HepG2 (cell line): ENCODE data around the gene UNC5CL. TPM values are rescaled to one million over a fixed set of nuclear protein-coding genes. Genes with fewer than 3 reads are reported as not detected.

Experiments
- BCL3 ChIP-seq: sonication (generic); formaldehyde crosslinking; IDR thresholded peaks from 2 replicates; pipeline ENCODE4 v1.5.1; 2020; ENCODE audit warnings: mild to moderate bottlenecking, missing genetic modification reagents, moderate library complexity
- CEBPB ChIP-seq: IDR thresholded peaks from 2 replicates; pipeline ENCODE4 v1.6.1; 2011; ENCODE audit warnings: low read depth, low read length, improper control_type of control experiment, borderline replicate concordance
- GATA4 ChIP-seq: sonication (generic); IDR thresholded peaks from 2 replicates; pipeline ENCODE4 v1.6.1; 2016; ENCODE audit warnings: antibody characterized with exemption, low read depth, borderline replicate concordance
- GMEB1 ChIP-seq: sonication (generic); formaldehyde crosslinking; IDR thresholded peaks from 2 replicates; pipeline ENCODE4 v1.5.1; 2020; ENCODE audit warnings: missing genetic modification reagents, mild to moderate bottlenecking, borderline replicate concordance
- HDAC2 ChIP-seq: sonication (generic); formaldehyde crosslinking; IDR thresholded peaks from 2 replicates; pipeline ENCODE4 v1.4.0; 2020; ENCODE audit warnings: missing genetic modification reagents
- HNRNPLL ChIP-seq: fragments of 200-400 bp; formaldehyde crosslinking; IDR thresholded peaks from 2 replicates; pipeline ENCODE4 v1.6.1; 2017; ENCODE audit warnings: mild to moderate bottlenecking, low read depth, low read length; ENCODE audit not compliant: poor library complexity, severe bottlenecking
- IRF2 ChIP-seq: IDR thresholded peaks from 2 replicates; pipeline ENCODE4 v1.6.1; 2018; ENCODE audit warnings: missing genetic modification reagents, missing compliant biosample characterization
- MAFF ChIP-seq: IDR thresholded peaks from 2 replicates; pipeline ENCODE4 v1.6.1; 2011; ENCODE audit warnings: low read depth, low read length, improper control_type of control experiment
- MEF2D ChIP-seq: sonication (generic); formaldehyde crosslinking; IDR thresholded peaks from 2 replicates; pipeline ENCODE4 v1.5.1; 2020; ENCODE audit warnings: mild to moderate bottlenecking, missing genetic modification reagents
- NFIC ChIP-seq: IDR thresholded peaks from 2 replicates; pipeline ENCODE4 v1.6.1; 2012; ENCODE audit warnings: mild to moderate bottlenecking, low read length, inconsistent platforms
- PAX8 ChIP-seq: sonication (generic); formaldehyde crosslinking; IDR thresholded peaks from 2 replicates; pipeline ENCODE4 v1.8.0; 2022; ENCODE audit warnings: mild to moderate bottlenecking, missing genetic modification reagents, borderline replicate concordance
- RXRA ChIP-seq: sonication (generic); formaldehyde crosslinking; IDR thresholded peaks from 2 replicates; pipeline ENCODE4 v1.5.1; 2020; ENCODE audit warnings: missing genetic modification reagents
- SMARCC2 ChIP-seq: fragments of 450-650 bp; IDR thresholded peaks from 2 replicates; pipeline ENCODE4 v1.6.1; 2017; ENCODE audit warnings: antibody characterized with exemption, mild to moderate bottlenecking
- SP140L ChIP-seq: sonication (generic); formaldehyde crosslinking; IDR thresholded peaks from 2 replicates; pipeline ENCODE4 v1.4.0; 2020; ENCODE audit warnings: missing genetic modification reagents, borderline replicate concordance
- TCF12 ChIP-seq, 2 experiments: fragments of 450-650 bp in 1 of 2; sonication (generic) in 1 of 2; formaldehyde crosslinking in 1 of 2; IDR thresholded peaks; 2 replicates each; pipeline versions ENCODE4 v1.6.1 to v1.8.0; 2017 to 2022; ENCODE audit warnings: antibody characterized with exemption in 1 of 2, mild to moderate bottlenecking in 1 of 2, missing genetic modification reagents in 1 of 2, moderate library complexity in 1 of 2
- TGIF2 ChIP-seq: IDR thresholded peaks from 2 replicates; pipeline ENCODE4 v1.6.1; 2016; ENCODE audit warnings: control low read depth, missing compliant biosample characterization
- TSC22D2 ChIP-seq: sonication (generic); formaldehyde crosslinking; IDR thresholded peaks from 2 replicates; pipeline ENCODE4 v1.5.1; 2020; ENCODE audit warnings: missing genetic modification reagents, mild to moderate bottlenecking, borderline replicate concordance
- ZBTB3 ChIP-seq: sonication (generic); formaldehyde crosslinking; IDR thresholded peaks from 2 replicates; pipeline ENCODE4 v1.4.0; 2020; ENCODE audit warnings: low read depth, mild to moderate bottlenecking, moderate library complexity, missing genetic modification reagents, borderline replicate concordance
- ZNF354B ChIP-seq: sonication (generic); formaldehyde crosslinking; IDR thresholded peaks from 2 replicates; pipeline ENCODE4 v1.8.0; 2022; ENCODE audit warnings: mild to moderate bottlenecking, missing genetic modification reagents
- ZNF430 ChIP-seq: sonication (generic); formaldehyde crosslinking; IDR thresholded peaks from 2 replicates; pipeline ENCODE4 v1.9.0; 2021; ENCODE audit warnings: mild to moderate bottlenecking, missing genetic modification reagents
- ZNF446 ChIP-seq: sonication (generic); formaldehyde crosslinking; IDR thresholded peaks from 2 replicates; pipeline ENCODE4 v1.5.0; 2020; ENCODE audit warnings: mild to moderate bottlenecking, missing genetic modification reagents
- ZNF652 ChIP-seq: IDR thresholded peaks from 2 replicates; pipeline ENCODE4 v1.6.1; 2016; ENCODE audit warnings: low read depth, borderline replicate concordance
- ZNF704 ChIP-seq: sonication (generic); formaldehyde crosslinking; IDR thresholded peaks from 2 replicates; pipeline ENCODE4 v1.8.1; 2023; ENCODE audit warnings: mild to moderate bottlenecking, inconsistent platforms, moderate library complexity, missing genetic modification reagents, borderline replicate concordance
- ZNF772 ChIP-seq: sonication (generic); formaldehyde crosslinking; IDR thresholded peaks from 2 replicates; pipeline ENCODE4 v1.5.0; 2020; ENCODE audit warnings: mild to moderate bottlenecking, missing genetic modification reagents
- ZSCAN31 ChIP-seq: sonication (generic); formaldehyde crosslinking; IDR thresholded peaks from 2 replicates; pipeline ENCODE4 v1.5.0; 2020; ENCODE audit warnings: low read depth, mild to moderate bottlenecking, missing genetic modification reagents
- polyA plus RNA-seq, 8 experiments: library from polyadenylated mRNA; depleted of rRNA in 3 of 8; stranded (reverse) in 7 of 8; unstranded in 1 of 8; fragments of >200 nt; fragmentation: Illumina TruSeq in 4 of 8; extraction: Trizol in 4 of 8; gene quantifications; 2 replicates each; pipeline versions ENCODE4 v1.2.1 to v1.2.3, GENCODE V29; 2011 to 2016; ENCODE audit warnings: low read depth in 4 of 8, missing spikeins in 1 of 8, mixed read lengths in 1 of 8; ENCODE audit not compliant: insufficient read depth in 1 of 8
- total RNA-seq, 5 experiments: library from RNA; depleted of rRNA; stranded (reverse); fragments of >200 nt; fragmentation: Illumina TruSeq; extraction: Trizol; gene quantifications; 2 replicates each; pipeline ENCODE4 v1.2.3, GENCODE V29; 2016; ENCODE audit warnings: low read depth in 1 of 5

Gene UNC5CL
- total and polyA plus RNA-seq, 2 of the 13 experiments (the other 11 are each of a cell fraction or from before 2014, with no cell fraction given) = 2.4 to 2.5 TPM

- TF ChIP-seq MEF2D (CRISPR knock-in tag) = peak; percentile 90
- peak; percentile 93; the same call in 1 of the 2 replicates for TF ChIP-seq TGIF2 (CRISPR knock-in tag)
- peak; percentile 66; the same call in 1 of the 2 replicates for TF ChIP-seq HDAC2 (CRISPR knock-in tag)
- TF ChIP-seq HNRNPLL = no peak
- peak; percentile 74; the same call in 1 of the 2 replicates for TF ChIP-seq GATA4
- TF ChIP-seq ZNF704 (CRISPR knock-in tag) = 0 out of 2 replicates have a peak, but pooled peaks have one; percentile 2
- no peak for TF ChIP-seq PAX8 (CRISPR knock-in tag)
- peak; percentile 23; the same call in 1 of the 2 replicates for TF ChIP-seq NFIC
- TF ChIP-seq SP140L (CRISPR knock-in tag) = peak; percentile 23; the same call in 1 of the 2 replicates
- TF ChIP-seq TCF12 (IDR thresholded peaks at IDR 0.05) = no peak
- TF ChIP-seq TCF12 (CRISPR knock-in tag; IDR thresholded peaks at IDR 0.05) = peak; percentile 86; the same call in 1 of the 2 replicates
- no peak for TF ChIP-seq ZNF446 (CRISPR knock-in tag)
- TF ChIP-seq GMEB1 (CRISPR knock-in tag) = peak; percentile 52; the same call in 1 of the 2 replicates
- TF ChIP-seq ZSCAN31 (CRISPR knock-in tag) = peak; percentile 79
- 0 out of 2 replicates have a peak, but pooled peaks have one; percentile 82 for TF ChIP-seq RXRA (CRISPR knock-in tag)
- TF ChIP-seq ZBTB3 = no peak
- TF ChIP-seq BCL3 (CRISPR knock-in tag) = peak; percentile 69; the same call in 1 of the 2 replicates
- TF ChIP-seq MAFF = no peak
- peak; percentile 82 for TF ChIP-seq ZNF652
- TF ChIP-seq TSC22D2 (CRISPR knock-in tag) = no peak
- no peak for TF ChIP-seq ZNF430
- TF ChIP-seq SMARCC2 = no peak
- peak; percentile 95 for TF ChIP-seq ZNF772 (CRISPR knock-in tag)
- peak; percentile 79 for TF ChIP-seq IRF2
- TF ChIP-seq CEBPB = no peak
- TF ChIP-seq ZNF354B = 0 out of 2 replicates have a peak, but pooled peaks have one; percentile 29
Observed at GRCh38 chr6:41040101-41040939, 1.3 kb upstream of the UNC5CL start (continued).
